ENCODE results near the gene TTF2.

GRCh38 chr1:117066367-117066766, 6.2 kb downstream of the TTF2 start:
- TF ChIP-seq, protein P1, sequence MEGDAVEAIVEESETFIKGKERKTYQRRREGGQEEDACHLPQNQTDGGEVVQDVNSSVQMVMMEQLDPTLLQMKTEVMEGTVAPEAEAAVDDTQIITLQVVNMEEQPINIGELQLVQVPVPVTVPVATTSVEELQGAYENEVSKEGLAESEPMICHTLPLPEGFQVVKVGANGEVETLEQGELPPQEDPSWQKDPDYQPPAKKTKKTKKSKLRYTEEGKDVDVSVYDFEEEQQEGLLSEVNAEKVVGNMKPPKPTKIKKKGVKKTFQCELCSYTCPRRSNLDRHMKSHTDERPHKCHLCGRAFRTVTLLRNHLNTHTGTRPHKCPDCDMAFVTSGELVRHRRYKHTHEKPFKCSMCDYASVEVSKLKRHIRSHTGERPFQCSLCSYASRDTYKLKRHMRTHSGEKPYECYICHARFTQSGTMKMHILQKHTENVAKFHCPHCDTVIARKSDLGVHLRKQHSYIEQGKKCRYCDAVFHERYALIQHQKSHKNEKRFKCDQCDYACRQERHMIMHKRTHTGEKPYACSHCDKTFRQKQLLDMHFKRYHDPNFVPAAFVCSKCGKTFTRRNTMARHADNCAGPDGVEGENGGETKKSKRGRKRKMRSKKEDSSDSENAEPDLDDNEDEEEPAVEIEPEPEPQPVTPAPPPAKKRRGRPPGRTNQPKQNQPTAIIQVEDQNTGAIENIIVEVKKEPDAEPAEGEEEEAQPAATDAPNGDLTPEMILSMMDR (IDR thresholded peaks at IDR 0.05): no peak
- TF ChIP-seq POLR2A (IDR thresholded peaks at IDR 0.05): no peak

All from uterus (tissue), 2 donors.